ENCODE measurements around the gene SIGLECL1. TPM values are rescaled to one million over a fixed set of nuclear protein-coding genes. Genes with fewer than 3 reads are reported as not detected.

The SIGLECL1 gene
- total RNA-seq, 1 donor from 2014 or later = not detected

DNA sequence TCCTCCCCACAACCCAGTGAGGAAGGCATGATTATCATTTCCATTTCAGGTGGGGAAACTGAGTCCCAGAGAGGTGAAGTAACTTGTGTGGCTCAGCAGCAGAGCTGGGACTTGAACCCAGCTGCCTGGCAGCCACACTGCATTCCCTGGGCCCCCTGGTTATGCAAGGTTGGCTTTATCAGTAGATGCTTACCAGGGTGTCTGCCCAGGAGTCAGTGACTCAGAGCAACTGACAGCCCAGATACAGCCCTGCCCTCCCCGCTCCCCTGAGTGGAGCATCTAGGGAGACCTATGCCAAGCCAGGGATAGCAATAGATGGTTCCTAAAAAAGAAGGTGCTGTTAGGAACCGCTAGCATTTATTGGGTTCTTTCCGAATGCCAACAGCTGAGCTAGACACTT is 66.5 kb downstream of the SIGLECL1 start:
- no peak for DNase-seq (ENCODE audit: low read depth)
- H3K4me3 ChIP-seq (ENCODE audit: low read depth, low read length) = no peak overlapping the region
- TF ChIP-seq, protein P1, sequence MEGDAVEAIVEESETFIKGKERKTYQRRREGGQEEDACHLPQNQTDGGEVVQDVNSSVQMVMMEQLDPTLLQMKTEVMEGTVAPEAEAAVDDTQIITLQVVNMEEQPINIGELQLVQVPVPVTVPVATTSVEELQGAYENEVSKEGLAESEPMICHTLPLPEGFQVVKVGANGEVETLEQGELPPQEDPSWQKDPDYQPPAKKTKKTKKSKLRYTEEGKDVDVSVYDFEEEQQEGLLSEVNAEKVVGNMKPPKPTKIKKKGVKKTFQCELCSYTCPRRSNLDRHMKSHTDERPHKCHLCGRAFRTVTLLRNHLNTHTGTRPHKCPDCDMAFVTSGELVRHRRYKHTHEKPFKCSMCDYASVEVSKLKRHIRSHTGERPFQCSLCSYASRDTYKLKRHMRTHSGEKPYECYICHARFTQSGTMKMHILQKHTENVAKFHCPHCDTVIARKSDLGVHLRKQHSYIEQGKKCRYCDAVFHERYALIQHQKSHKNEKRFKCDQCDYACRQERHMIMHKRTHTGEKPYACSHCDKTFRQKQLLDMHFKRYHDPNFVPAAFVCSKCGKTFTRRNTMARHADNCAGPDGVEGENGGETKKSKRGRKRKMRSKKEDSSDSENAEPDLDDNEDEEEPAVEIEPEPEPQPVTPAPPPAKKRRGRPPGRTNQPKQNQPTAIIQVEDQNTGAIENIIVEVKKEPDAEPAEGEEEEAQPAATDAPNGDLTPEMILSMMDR (conservative IDR thresholded peaks at IDR 0.05; ENCODE audit: low read depth, low read length) = no peak

DNA sequence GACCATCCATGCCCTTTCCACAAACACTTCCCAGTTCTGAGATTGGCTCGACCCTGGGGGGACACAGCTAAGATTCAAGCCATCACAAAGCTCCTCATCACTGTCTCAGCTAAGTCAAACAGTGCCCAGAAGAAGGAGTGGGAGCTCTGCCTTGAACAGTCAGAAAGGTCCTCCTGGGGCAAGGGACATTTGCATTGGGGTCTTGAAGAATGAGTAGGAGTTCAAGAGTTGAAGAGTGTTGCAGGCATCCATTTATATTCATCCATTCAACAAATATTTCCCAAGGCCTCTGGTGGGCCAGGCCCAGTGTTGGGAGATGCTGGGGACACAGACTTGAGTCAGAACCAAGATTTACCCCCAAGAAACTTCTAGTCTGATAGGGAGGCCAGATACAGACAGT is 67.1 kb downstream of the SIGLECL1 start:
- TF ChIP-seq, protein P1 (conservative IDR thresholded peaks at IDR 0.05; ENCODE audit: low read depth, low read length) = no peak
- no peak for DNase-seq (ENCODE audit: low read depth)
- no peak overlapping the region for H3K4me3 ChIP-seq (ENCODE audit: low read depth, low read length)

Other genes with a start within 250 kb of the SIGLECL1 start
- gene KLK8, start 249.5 kb upstream of the SIGLECL1 start, total RNA-seq = 3.6 and 9.1 TPM in 2 replicates
- 2.8 and 10.1 TPM in 2 replicates for gene KLK10, start 231.4 kb upstream of the SIGLECL1 start, total RNA-seq
- not detected in 2 replicates for gene KLK11, start 224.5 kb upstream of the SIGLECL1 start, total RNA-seq
- not detected in 2 replicates for gene KLK12, start 216.1 kb upstream of the SIGLECL1 start, total RNA-seq
- not detected in 2 replicates for gene KLK13, start 186.0 kb upstream of the SIGLECL1 start, total RNA-seq
- 0.17 TPM in 1 of 2 replicates, not detected in the other for gene KLK14, start 168.2 kb upstream of the SIGLECL1 start, total RNA-seq
- gene CTU1, start 142.7 kb upstream of the SIGLECL1 start, total RNA-seq = 12.5 and 21.5 TPM in 2 replicates
- not detected in 2 replicates for gene SIGLEC9, start 126.2 kb upstream of the SIGLECL1 start, total RNA-seq
- not detected in 2 replicates for gene SIGLEC7, start 108.8 kb upstream of the SIGLECL1 start, total RNA-seq
- gene CD33, start 26.0 kb upstream of the SIGLECL1 start, total RNA-seq = not detected in 2 replicates
- 0.06 TPM in 1 of 2 replicates, not detected in the other for gene IGLON5, start 60.6 kb downstream of the SIGLECL1 start, total RNA-seq
- gene VSIG10L, start 91.1 kb downstream of the SIGLECL1 start, total RNA-seq = 0.51 and 0.92 TPM in 2 replicates
- gene ETFB, start 115.3 kb downstream of the SIGLECL1 start, total RNA-seq = 55.6 and 56.0 TPM in 2 replicates
- gene CLDND2, start 117.9 kb downstream of the SIGLECL1 start, total RNA-seq = not detected in 2 replicates
- gene NKG7, start 121.6 kb downstream of the SIGLECL1 start, total RNA-seq = not detected in 2 replicates
- not detected in 2 replicates for gene LIM2, start 136.9 kb downstream of the SIGLECL1 start, total RNA-seq
- gene C19orf84, start 139.5 kb downstream of the SIGLECL1 start, total RNA-seq = not detected in 2 replicates
- gene SIGLEC10, start 166.6 kb downstream of the SIGLECL1 start, total RNA-seq = not detected in 2 replicates
- gene SIGLEC8, start 207.4 kb downstream of the SIGLECL1 start, total RNA-seq = not detected in 2 replicates
- gene CEACAM18, start 227.5 kb downstream of the SIGLECL1 start, total RNA-seq = not detected in 2 replicates